ENCODE measurements around the gene LEMD3.
"Not testable (repeated sequence)": the region's sequence is repeated elsewhere in the genome, so short reads cannot be mapped to it uniquely, and the experiment has no call there.

The LEMD3 gene

DNA sequence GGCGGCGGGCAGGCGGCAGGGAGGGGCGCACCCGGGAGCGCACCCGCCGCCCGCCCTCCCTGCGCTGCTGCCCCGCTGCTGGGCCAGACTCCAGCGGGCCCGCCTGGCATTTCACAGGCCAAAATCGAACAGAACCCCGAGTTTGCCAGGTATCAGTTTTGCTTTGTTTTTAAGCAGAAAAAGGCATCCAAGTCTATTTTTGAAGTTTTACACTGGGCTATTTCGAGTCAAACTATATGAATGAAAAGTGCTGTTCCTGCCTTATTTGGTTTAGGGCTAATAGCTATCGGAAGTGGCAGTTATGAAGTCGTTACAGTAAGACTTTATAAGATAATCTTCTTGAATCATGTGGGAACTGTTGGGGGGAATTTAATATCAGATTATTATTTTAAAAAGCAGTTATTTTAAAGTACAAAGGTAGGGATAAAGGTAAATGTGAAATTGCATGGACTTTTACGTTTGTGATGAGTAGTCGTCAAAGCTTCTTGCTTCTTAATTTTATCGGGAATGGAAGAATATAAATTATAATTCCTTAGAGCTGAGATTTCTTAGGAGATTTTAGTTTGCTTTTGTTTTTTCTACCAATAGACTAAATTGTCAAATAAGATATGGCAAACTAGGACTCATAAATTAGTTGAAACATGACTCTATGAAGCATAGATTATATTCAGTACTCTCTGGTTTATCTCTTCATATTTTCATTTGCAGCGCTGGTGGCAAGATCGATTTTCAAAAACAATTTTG lies 110.2 kb downstream of the LEMD3 start:
- DNase-seq, result no peak

DNA sequence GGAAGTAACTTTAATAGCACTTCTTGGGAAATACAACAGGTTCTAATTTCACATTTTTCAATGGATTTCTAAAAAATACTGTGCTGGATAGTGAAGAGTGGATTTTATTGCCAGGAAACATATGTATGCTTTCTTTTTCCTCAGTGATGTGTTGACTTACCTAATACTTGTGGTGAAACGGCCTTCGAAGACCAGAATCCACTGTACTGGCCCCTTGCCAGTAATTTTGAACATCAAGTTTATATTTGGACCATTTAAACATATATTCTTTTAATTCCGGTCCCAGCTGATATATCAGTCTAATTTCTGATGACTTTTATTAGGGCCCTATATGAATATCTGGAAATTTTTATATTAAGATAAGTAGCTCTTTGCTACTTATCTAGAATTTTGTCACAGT lies 110.9 kb downstream of the LEMD3 start:
- no peak for DNase-seq

DNA sequence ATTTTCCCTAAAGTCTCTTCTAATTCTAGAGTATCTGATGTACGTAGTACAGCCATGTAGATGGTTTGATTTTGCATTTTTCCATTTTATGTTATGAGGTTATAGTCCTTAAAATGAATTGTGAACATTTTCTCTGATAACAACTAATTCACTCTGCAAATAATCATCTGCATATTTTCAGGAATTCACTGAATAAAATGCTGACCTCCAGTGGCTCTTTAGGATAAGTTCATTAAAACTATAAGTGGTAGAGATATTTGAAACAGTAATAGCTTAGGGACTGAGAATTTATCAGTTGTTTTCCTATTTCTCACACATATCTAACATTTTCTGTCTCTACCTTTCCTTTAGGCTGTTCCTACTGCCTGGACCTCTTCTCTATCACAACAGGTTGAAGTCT lies 113.5 kb downstream of the LEMD3 start:
- no peak for DNase-seq

DNA sequence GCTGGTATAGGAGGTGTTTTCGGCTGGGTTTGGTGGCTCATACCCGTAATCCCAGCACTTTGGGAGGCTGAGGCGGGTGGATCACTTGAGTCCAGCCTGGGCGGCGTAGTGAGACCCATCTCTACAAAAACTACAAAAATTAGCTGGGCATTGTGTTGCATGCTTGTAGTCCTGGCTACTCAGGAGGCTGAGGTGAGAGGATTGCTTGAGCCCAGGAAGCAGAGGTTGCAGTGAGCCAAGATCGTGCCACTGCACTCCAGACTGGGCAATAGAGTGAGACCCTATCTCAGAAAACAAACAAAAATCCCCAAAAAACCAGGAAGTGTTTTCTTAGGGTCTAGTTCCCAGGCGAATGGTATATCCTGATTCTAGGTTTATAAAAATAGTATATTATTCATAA lies 116.1 kb downstream of the LEMD3 start:
- DNase-seq, result not testable (repeated sequence)

DNA sequence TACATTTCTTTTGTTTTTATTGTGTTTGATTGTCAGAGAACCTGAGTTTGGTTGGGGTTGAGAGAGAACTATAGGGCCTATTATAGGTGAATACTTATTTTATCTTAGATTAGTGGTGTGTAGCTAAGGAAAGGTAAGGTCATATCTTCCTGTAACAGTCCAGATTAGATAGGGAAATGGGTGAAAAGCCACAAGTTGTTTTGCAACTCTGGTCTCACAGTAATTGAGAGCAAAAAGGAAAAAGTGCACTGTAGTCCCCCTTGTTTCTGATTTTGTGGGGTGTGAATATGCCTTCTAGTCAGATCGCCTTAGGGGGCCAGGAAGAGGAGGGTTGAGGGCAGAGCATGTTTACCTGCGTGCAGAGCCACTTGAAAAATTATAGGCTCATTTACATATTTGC lies 118.0 kb downstream of the LEMD3 start:
- no peak for DNase-seq

DNA sequence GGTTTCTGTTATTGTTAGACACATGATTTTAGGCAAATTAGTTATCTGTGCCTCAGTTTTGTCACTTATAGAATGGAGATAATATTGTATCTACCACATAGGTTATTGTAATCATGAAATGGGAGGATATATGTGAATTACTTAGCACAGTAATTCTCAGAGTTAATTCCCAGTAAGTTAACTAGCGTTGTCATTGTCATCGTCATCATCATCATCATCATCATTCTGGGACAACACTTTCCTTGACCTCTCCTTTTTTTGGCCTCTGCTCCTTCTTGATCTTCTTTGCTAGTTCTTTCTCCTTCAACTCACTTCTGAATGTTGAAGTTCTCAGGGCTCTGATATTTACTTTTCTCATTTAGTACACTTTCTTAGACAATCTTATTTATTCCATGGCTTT lies 122.9 kb downstream of the LEMD3 start:
- no peak for DNase-seq

DNA sequence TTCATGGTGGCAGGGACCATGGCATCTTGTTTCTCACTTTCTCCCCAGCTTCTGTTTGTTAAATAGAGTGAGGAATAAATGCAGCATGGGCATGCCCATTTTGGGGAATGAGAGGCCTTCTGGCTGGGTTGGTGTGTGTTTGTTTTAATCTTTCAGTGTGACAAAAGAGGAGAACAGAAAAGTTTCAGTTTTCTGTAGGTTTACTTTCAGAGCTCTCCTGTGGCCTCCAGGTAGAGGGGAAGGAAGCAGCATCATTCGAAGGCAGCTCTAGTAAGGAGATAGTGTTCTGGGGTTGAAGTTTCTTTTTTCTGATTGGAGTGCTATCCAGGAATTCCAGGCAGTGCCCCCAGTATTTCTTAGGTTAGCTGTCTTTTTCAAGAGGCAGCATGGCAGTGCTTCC lies 124.4 kb downstream of the LEMD3 start:
- no peak for DNase-seq

DNA sequence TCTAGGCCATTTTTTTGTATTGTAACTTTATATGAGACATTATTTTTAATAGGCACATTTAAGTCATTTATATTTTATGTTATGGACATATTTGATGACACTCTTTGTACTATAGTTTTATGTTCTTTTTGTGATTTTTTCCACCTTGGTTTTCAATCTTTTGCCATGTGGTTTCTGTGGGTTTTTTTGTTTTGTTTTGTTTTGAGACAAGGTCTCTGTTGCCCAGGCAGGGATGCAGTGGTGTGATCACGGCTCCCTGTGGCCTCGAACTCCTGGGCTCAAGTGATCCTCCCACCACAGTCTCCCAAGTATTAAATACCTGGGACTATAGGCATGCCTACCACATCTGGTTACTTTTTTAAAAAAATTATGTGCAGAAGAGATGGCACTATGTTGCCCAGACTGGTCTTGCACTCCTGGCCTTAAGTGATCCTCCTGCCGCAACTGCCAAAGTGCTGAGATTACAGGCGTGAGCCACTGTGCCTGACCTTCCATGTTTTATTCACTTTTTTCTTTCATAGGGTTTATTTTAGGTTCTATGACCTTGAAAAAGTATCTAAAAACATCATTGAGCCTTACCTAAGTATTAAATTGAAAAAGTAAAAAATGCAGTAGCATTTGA lies 125.4 kb downstream of the LEMD3 start:
- no peak for DNase-seq

DNA sequence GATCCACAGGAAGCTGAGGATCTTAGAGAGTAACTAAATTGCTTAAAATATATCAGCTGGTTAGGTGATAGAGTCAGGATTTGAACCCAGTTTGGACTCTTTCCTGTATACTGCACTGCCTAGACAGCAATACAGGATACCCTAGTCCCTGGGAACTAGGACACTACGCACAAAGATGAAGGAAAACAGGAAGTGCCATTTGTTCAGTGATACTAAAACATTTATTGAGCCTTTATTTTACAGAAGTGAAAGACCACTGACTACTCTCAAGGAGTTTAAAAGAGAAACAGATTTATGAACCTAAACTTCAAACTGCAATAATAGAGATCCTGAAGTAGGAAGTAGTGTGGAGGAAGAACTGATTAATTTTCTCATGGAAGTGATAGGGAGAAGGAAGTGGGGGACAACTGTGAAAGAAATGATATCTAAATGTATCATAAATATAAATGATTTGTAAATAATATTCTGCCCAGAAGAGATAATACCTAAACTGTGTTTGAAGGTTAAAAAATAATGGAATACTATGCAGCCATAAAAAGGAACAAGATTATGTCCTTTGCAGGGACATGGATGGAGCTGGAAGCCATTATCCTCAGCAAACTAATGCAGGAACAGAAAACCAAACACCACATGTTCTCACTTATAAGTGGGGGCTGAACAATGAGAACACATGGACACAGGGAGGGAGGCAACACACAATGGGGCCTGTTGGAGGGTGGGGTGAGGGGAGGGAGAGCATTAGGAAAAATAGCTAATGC lies 127.3 kb downstream of the LEMD3 start:
- no peak for DNase-seq

Data from activated naive CD4-positive, alpha-beta T cell (primary cell).